Ovary (tissue), 3 donors: ENCODE measurements around the gene SLC13A5.

ENCODE experiments used
- POLR2A ChIP-seq: fragments of 450-650 bp; IDR thresholded peaks from one replicate; pipeline ENCODE4 v1.6.1; 2017; ENCODE audit warnings: antibody characterized with exemption, mild to moderate bottlenecking, moderate library complexity
- TF ChIP-seq, protein P1 (sequence below), 3 donors: fragments of 450-650 bp in 2 of 3; fragments of 200-600 bp in 1 of 3; IDR thresholded peaks; one replicate each; pipeline versions ENCODE4 v1.5.1 to v1.8.0; 2016 to 2022; ENCODE audit warnings: antibody characterized with exemption in 3 of 3, mild to moderate bottlenecking in 1 of 3
- donor health status: DM: no; HTN: no; CAD: no.

DNA sequence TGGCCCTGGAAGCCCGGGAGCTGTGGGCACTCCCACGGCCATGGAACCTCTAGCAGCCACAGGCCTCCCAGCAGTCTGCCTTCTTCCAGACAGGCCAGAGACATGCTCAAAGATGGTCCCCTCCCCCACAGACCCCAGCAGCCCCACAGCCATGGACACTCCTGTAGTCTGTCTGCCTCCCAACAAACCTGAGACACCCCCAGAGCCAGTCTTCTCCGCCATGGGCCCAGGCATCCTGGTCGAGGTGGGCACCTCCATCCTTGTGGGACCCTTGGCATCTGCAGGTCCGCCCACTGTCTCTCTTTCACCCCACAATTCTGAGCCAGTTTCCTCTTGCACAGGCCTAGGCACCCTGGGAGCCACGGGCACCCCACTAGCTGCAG lies 75.7 kb downstream of the SLC13A5 start:
- TF ChIP-seq, protein P1, sequence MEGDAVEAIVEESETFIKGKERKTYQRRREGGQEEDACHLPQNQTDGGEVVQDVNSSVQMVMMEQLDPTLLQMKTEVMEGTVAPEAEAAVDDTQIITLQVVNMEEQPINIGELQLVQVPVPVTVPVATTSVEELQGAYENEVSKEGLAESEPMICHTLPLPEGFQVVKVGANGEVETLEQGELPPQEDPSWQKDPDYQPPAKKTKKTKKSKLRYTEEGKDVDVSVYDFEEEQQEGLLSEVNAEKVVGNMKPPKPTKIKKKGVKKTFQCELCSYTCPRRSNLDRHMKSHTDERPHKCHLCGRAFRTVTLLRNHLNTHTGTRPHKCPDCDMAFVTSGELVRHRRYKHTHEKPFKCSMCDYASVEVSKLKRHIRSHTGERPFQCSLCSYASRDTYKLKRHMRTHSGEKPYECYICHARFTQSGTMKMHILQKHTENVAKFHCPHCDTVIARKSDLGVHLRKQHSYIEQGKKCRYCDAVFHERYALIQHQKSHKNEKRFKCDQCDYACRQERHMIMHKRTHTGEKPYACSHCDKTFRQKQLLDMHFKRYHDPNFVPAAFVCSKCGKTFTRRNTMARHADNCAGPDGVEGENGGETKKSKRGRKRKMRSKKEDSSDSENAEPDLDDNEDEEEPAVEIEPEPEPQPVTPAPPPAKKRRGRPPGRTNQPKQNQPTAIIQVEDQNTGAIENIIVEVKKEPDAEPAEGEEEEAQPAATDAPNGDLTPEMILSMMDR (IDR thresholded peaks at IDR 0.05): no peak
- no peak for TF ChIP-seq POLR2A
